OCI-LY3 (cell line): Measurements from ENCODE around the gene TRERF1.

ENCODE experiments used
- H2AFZ ChIP-seq: fragments of 200-600, 300-600 bp; shearing (Covaris generic); 2 replicates; pipeline ENCODE4 v1.6.0; 2014; ENCODE audit warnings: antibody characterized with exemption, low read depth, low read length
- H3K27ac ChIP-seq: fragments of 200-600, 300-600 bp; sonication (generic); 2 replicates; pipeline ENCODE4 v1.5.1; 2014; ENCODE audit warnings: mild to moderate bottlenecking, low read length, moderate library complexity, mixed read lengths
- H3K27me3 ChIP-seq: fragments of 200-600, 300-600 bp; sonication (generic); 2 replicates; pipeline ENCODE4 v1.6.1; 2014; ENCODE audit warnings: low read depth, low read length, mixed read lengths
- H3K36me3 ChIP-seq: fragments of 200-600, 300-600 bp; sonication (generic); replicated peaks from 2 replicates; pipeline ENCODE3; 2014; ENCODE audit warnings: low read depth, low read length, mixed read lengths
- H3K4me1 ChIP-seq: fragments of 300-600, 200-600 bp; sonication (generic); 2 replicates; pipeline ENCODE4 v1.6.1; 2014; ENCODE audit warnings: low read length, mixed read lengths
- H3K4me2 ChIP-seq: fragments of 200-600, 300-600 bp; sonication (generic); 2 replicates; pipeline ENCODE4 v1.6.1; 2014; ENCODE audit warnings: low read length, mixed read lengths
- H3K4me3 ChIP-seq: fragments of 300-600, 200-600 bp; sonication (generic); 2 replicates; pipeline ENCODE4 v1.5.1; 2014; ENCODE audit warnings: antibody characterized with exemption, mild to moderate bottlenecking, low read length, moderate library complexity
- H3K79me2 ChIP-seq: fragments of 300-600, 200-600 bp; shearing (Covaris generic); 2 replicates; pipeline ENCODE4 v1.6.1; 2014; ENCODE audit warnings: mild to moderate bottlenecking, low read length, mixed read lengths
- H3K9ac ChIP-seq: fragments of 300-600, 200-600 bp; shearing (Covaris generic); 2 replicates; pipeline ENCODE4 v1.6.0; 2014; ENCODE audit warnings: mild to moderate bottlenecking, low read length, moderate library complexity
- H3K9me3 ChIP-seq: fragments of 200-600, 300-600 bp; shearing (Covaris generic); 2 replicates; pipeline ENCODE4 v1.6.1; 2014; ENCODE audit warnings: low read length, mixed read lengths; ENCODE audit not compliant: insufficient read depth
- H4K20me1 ChIP-seq: fragments of 200-600, 300-600 bp; sonication (generic); 2 replicates; pipeline ENCODE4 v1.6.1; 2016; ENCODE audit warnings: low read length, mixed read lengths; ENCODE audit not compliant: insufficient read depth
- CTCF ChIP-seq: fragments of 200-600, 300-600 bp; sonication (generic); IDR thresholded peaks from 2 replicates; pipeline ENCODE4 v1.5.1; 2014; ENCODE audit warnings: antibody characterized with exemption, low read length, low read depth
- EZH2phosphoT487 ChIP-seq: fragments of 200-600 bp; shearing (Covaris generic); IDR thresholded peaks from 2 replicates; pipeline ENCODE4 v1.6.1; 2018; ENCODE audit warnings: antibody characterized with exemption, mixed run types, low read depth

Gene TRERF1

DNA sequence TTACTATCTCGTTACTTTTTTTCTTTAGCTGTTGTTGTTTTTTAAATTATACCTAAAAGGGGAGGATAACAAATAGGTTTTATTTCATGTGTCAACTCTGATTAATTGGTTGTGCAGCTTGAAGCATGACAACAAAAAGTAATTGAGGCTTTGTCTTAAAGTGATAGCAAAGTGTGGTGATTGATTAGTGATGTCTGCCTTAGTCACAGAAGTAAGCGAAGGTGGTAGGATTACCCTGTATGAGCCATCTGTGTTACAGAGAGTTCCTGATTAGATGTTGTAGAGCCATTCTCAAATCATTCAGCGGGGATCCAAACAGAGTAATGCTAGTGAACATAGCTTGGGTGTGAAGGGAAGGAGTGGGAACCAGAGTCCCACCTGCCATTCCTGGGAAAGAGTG, 219.7 kb downstream of the TRERF1 start:
- Histone ChIP-seq H4K20me1 (no peaks in the 10 kb centered on the region), H3K27ac (no peak overlapping the region), H3K27me3 (no peaks in the 10 kb centered on the region), H3K4me1 (peaks cover 31% of the 10 kb centered on the region), H3K4me2 (no peak overlapping the region), H3K36me3 (peaks cover 42% of the 10 kb centered on the region), H3K9me3 (no peaks in the 10 kb centered on the region), H3K9ac (no peak overlapping the region), H3K79me2 (no peaks in the 10 kb centered on the region), H2AFZ (no peak overlapping the region), H3K4me3 (no peak overlapping the region)
- TF ChIP-seq EZH2phosphoT487 (no peak), CTCF (no peak)

DNA sequence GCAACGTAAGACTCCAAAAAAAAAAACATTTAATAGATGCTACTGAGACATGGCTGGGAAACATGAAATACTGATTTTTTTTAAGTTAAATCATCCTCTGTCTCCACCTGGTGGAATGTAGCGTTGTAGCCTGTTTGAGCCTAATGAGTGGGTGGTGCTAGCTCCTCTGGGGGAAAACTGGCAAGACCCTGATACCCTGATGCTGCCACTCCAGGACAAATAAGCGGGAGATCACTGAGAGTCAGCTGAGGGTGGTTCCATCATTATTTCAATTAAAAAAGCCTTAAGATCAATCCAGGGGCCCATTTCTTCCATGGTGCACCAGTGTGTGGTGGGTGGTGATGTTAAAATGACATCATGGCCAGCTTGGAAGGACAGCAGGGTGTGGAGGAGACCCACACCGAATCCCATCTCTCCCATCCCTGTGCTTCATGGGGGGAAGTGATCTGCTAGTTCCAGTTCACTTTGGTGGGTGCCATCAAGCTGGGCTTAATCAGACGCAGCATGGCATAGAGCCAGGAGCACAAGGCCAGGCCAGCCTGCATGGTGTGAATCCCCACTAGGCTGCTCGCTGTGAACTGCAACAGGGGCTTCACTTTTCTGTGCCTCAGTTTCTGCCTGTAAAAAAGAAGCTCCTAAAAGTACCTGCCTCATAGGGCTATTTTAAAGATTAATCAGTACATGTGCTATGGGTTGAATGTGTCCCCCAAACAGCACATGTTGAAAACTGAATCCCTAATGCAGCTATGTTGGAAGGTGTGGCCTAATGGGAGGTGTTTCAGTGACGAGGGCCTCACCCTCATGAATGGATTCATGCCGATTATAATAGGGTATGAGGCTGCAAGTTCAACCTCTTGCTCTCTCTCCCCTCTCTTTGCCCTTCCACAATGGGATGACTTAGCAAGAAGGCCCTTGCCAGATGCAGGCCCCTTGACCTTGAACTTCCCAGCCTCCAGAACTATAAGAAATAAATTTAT, 221.1 kb downstream of the TRERF1 start:
- no peaks in the 10 kb centered on the region for H3K79me2 ChIP-seq

DNA sequence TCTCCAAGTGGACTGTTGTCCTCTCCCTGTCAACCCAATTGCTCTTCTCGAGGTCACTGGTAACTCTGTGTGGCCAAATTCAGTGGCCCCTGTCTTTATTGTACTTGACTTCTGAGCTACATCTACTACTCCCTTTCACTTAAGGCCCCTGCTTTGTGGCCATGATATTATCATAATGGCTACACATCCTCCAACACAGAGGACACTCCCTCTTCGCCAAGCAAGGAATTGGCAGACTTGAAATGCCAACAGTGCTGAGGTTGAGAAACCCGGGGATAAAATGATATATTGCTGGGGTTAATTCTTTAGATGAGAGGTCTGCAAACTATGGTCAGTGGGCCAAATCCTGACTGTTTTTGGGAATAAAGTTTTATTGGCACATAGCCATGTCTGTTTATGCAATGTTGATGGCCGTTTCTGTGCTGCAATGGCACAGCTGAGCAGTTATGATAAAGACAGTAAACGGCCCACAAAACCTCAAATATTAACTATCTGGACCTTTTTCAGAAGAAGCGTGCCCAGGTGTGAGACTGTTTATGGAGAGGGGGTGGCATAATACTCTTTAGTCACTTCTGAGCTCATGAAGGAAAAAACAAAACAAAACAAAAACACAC, 222.1 kb downstream of the TRERF1 start:
- Histone ChIP-seq H3K4me3 (no peak overlapping the region), H3K79me2 (no peaks in the 10 kb centered on the region), H3K36me3 (peaks cover 36% of the 10 kb centered on the region), H3K27ac (no peak overlapping the region), H3K4me1 (peaks cover 39% of the 10 kb centered on the region), H2AFZ (no peak overlapping the region), H3K9me3 (no peaks in the 10 kb centered on the region), H3K9ac (no peak overlapping the region), H3K27me3 (no peaks in the 10 kb centered on the region), H3K4me2 (no peak overlapping the region), H4K20me1 (no peaks in the 10 kb centered on the region)
- TF ChIP-seq CTCF (no peak), EZH2phosphoT487 (no peak)

More for the DNA sequence above, 221.1 kb downstream of the TRERF1 start:
- Histone ChIP-seq H2AFZ (no peak overlapping the region), H3K4me2 (no peak overlapping the region), H3K9me3 (no peaks in the 10 kb centered on the region), H3K36me3 (peaks cover 39% of the 10 kb centered on the region), H3K27me3 (no peaks in the 10 kb centered on the region), H3K4me1 (peaks cover 31% of the 10 kb centered on the region), H3K9ac (no peak overlapping the region), H3K4me3 (no peak overlapping the region), H4K20me1 (no peaks in the 10 kb centered on the region), H3K27ac (no peak overlapping the region)
- TF ChIP-seq CTCF (peak; percentile 88), EZH2phosphoT487 (no peak)

GRCh38 chr6:42228305-42228704, 223.4 kb downstream of the TRERF1 start:
- Histone ChIP-seq H3K9me3 (no peaks in the 10 kb centered on the region), H3K27ac (no peak overlapping the region), H3K4me2 (no peak overlapping the region), H3K9ac (no peak overlapping the region), H2AFZ (no peak overlapping the region), H3K36me3 (peaks cover 31% of the 10 kb centered on the region), H4K20me1 (no peaks in the 10 kb centered on the region), H3K27me3 (no peaks in the 10 kb centered on the region), H3K4me3 (no peak overlapping the region), H3K79me2 (no peaks in the 10 kb centered on the region), H3K4me1 (peaks cover 48% of the 10 kb centered on the region)
- TF ChIP-seq CTCF (no peak), EZH2phosphoT487 (no peak)
